ENCODE results near the gene CCDC188. TPM values are rescaled to one million over a fixed set of nuclear protein-coding genes. Genes with fewer than 3 reads are reported as not detected.

The CCDC188 gene
- total RNA-seq, 2 experiments from 2014 or later = not detected

DNA sequence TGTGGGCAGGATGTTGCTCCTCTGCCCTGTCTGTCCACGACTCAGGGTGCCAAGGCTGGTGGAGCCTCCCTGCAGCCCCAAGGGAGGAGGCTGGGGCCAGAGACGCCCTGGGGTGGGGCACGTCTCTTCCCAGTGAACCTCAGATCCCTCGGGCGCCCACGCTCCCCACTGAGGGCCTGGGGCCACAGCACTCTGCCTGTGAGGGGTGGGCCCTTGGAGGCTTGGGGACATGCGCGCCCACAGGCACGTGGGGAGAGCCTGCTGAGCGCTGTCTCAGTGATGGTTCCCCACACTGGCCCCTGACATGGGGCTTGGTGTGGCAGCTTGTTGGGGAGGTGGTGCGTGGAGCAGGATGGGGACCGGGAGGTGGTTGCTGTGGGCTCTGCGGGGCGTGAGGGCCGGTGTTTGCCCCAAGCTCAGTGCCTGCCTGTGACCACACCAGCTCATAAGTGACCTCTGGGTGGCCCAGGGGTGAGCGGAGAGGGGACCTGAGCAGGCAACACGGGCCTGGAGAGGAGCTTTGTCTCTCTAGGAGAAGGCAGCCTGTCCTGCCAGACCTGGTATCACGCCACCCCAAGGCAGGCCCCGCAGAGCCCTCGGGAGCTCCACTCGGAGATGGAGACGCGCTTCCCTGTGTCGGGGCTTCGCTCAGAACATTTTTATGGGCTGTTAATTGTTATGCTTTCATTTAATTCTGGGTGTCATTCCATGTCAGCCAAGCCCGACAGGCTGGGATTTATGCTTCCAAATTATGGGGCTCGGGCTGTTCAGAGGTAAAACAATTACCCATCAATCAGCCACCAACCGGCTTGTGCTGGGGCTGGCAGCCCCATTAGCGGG, 27.4 kb upstream of the CCDC188 start:
- TF ChIP-seq, protein P1, sequence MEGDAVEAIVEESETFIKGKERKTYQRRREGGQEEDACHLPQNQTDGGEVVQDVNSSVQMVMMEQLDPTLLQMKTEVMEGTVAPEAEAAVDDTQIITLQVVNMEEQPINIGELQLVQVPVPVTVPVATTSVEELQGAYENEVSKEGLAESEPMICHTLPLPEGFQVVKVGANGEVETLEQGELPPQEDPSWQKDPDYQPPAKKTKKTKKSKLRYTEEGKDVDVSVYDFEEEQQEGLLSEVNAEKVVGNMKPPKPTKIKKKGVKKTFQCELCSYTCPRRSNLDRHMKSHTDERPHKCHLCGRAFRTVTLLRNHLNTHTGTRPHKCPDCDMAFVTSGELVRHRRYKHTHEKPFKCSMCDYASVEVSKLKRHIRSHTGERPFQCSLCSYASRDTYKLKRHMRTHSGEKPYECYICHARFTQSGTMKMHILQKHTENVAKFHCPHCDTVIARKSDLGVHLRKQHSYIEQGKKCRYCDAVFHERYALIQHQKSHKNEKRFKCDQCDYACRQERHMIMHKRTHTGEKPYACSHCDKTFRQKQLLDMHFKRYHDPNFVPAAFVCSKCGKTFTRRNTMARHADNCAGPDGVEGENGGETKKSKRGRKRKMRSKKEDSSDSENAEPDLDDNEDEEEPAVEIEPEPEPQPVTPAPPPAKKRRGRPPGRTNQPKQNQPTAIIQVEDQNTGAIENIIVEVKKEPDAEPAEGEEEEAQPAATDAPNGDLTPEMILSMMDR (IDR thresholded peaks at IDR 0.05) = no peak
- no peaks in the 10 kb centered on the region for H3K36me3 ChIP-seq (ENCODE audit: insufficient read depth, low read length)
- no peaks in the 10 kb centered on the region for H3K4me1 ChIP-seq (ENCODE audit: insufficient read depth, low read length)
- H3K4me3 ChIP-seq (ENCODE audit: low read length) = no peak overlapping the region
- H3K27ac ChIP-seq (ENCODE audit: low read depth in 1 of 2, low read length in 2 of 2) = no peak overlapping the region
- Mint-ChIP-seq H3K27me3 (no peaks in the 10 kb centered on the region), H3K4me1 (ENCODE audit: low read depth) (no peaks in the 10 kb centered on the region), H3K4me3 (no peak overlapping the region), H3K27ac (no peak overlapping the region), H3K9me3 (no peaks in the 10 kb centered on the region), H3K36me3 (ENCODE audit: low read depth) (no peaks in the 10 kb centered on the region)
- intact Hi-C loops (cut with DNase I, micrococcal nuclease) = no loop called here
- DNase-seq = no peak
- no peaks in the 10 kb centered on the region for H3K27me3 ChIP-seq (ENCODE audit: control insufficient read depth in 1 of 2, insufficient read depth in 2 of 2, low read length in 2 of 2)
- no peaks in the 10 kb centered on the region for H3K9me3 ChIP-seq (ENCODE audit: control insufficient read depth in 1 of 2, insufficient read depth in 1 of 2, low read length in 2 of 2)
- ChIA-PET POLR2A (no interaction called here), CTCF (no interaction called here)
- no peak for ATAC-seq (ENCODE audit: poor library complexity)

DNA sequence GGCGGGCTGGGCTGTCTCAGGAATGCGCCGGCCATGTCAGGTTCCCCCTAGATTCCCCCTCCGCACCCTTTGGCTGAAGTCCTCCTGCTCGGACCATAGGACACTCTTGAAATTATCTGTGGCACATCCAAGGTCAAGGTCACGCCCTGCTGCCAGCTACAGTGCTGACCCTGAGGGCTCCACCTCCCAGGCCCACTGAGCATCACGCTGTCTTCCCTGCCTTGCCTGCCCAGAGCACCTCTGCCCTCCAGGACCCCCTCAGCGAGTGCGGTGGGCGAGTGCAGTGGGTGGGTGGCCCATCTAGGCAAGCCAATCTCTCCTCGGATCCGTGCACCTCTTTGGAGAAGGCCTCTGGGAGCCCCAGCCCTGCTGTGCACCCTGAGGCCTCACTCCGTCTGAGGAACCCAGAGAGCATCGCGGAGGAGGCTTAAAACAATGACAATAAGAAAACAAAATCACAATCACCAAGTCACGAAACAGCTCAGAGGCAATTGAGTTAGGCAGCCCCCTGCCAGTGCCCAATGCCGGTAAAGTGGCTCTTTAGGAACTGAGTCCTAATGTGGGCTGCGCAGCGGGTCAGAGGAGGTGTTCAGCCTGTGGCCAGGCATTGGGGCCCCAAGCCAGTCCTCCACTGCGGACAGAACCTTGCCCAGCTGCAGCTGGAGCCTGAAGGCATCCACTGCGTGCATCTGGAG, 26.5 kb upstream of the CCDC188 start:
- H3K27me3 ChIP-seq (ENCODE audit: control insufficient read depth in 1 of 2, insufficient read depth in 2 of 2, low read length in 2 of 2) = no peaks in the 10 kb centered on the region
- Mint-ChIP-seq H3K27me3 (no peaks in the 10 kb centered on the region), H3K36me3 (ENCODE audit: low read depth) (no peaks in the 10 kb centered on the region), H3K27ac (no peak overlapping the region), H3K4me3 (no peak overlapping the region), H3K4me1 (ENCODE audit: low read depth) (no peaks in the 10 kb centered on the region), H3K9me3 (no peaks in the 10 kb centered on the region)
- ChIA-PET CTCF (no interaction called here), POLR2A (no interaction called here)
- H3K4me1 ChIP-seq (ENCODE audit: insufficient read depth, low read length) = no peaks in the 10 kb centered on the region
- H3K4me3 ChIP-seq (ENCODE audit: low read length) = no peak overlapping the region
- ATAC-seq (ENCODE audit: poor library complexity) (no peak), DNase-seq (no peak)
- H3K9me3 ChIP-seq (ENCODE audit: control insufficient read depth in 1 of 2, insufficient read depth in 1 of 2, low read length in 2 of 2) = no peaks in the 10 kb centered on the region
- intact Hi-C loops (cut with DNase I, micrococcal nuclease) = no loop called here
- H3K36me3 ChIP-seq (ENCODE audit: insufficient read depth, low read length) = no peaks in the 10 kb centered on the region
- TF ChIP-seq, protein P1 (IDR thresholded peaks at IDR 0.05) = no peak
- H3K27ac ChIP-seq (ENCODE audit: low read depth in 1 of 2, low read length in 2 of 2) = no peak overlapping the region

DNA sequence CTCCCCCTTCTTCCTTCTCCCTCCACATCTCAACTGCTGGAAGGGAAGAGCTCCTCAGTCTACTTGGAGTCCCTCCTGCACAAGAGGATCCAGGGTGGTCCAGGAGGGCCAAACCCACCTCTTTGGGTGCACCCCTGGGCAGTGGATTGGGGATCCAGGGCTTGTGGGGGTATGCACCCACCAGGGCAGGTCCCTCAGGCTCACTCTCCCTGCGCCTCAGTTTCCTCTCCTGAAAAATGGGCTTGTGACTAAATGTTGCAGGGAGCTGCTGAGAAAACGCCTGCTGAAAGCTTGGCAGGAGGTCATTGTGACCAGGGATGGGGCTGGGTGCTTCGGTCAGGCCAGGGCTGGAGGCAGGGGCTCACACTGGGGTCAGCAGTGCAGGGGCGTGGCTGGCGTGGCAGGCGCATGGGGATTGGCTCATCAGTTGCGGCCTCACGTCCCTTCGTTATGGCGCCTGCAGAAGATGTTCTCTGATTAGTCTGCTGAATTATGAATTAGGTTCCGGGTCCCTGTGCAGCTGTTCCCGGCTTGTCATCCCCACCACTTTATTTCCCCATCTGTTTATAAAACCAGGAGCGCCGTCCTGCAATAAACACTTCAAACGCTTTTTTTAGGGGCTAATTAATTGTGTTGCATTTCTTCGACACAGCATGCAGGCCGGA, 25.7 kb upstream of the CCDC188 start:
- H3K36me3 Mint-ChIP-seq (ENCODE audit: low read depth) = no peaks in the 10 kb centered on the region
- DNase-seq (no peak), ATAC-seq (ENCODE audit: poor library complexity) (no peak)
- no peaks in the 10 kb centered on the region for H3K4me1 Mint-ChIP-seq (ENCODE audit: low read depth)
- no peaks in the 10 kb centered on the region for H3K27me3 Mint-ChIP-seq
- ChIA-PET CTCF (no interaction called here), POLR2A (no interaction called here)
- no peak overlapping the region for H3K27ac Mint-ChIP-seq
- H3K27ac ChIP-seq (ENCODE audit: low read depth in 1 of 2, low read length in 2 of 2) = no peak overlapping the region
- H3K9me3 Mint-ChIP-seq = no peaks in the 10 kb centered on the region
- intact Hi-C loops (cut with DNase I, micrococcal nuclease) = no loop called here
- TF ChIP-seq, protein P1 (IDR thresholded peaks at IDR 0.05) = no peak
- H3K9me3 ChIP-seq (ENCODE audit: control insufficient read depth in 1 of 2, insufficient read depth in 1 of 2, low read length in 2 of 2) = no peaks in the 10 kb centered on the region
- H3K4me3 Mint-ChIP-seq = no peak overlapping the region
- no peaks in the 10 kb centered on the region for H3K36me3 ChIP-seq (ENCODE audit: insufficient read depth, low read length)
- H3K27me3 ChIP-seq (ENCODE audit: control insufficient read depth in 1 of 2, insufficient read depth in 2 of 2, low read length in 2 of 2) = no peaks in the 10 kb centered on the region
- no peak overlapping the region for H3K4me3 ChIP-seq (ENCODE audit: low read length)
- H3K4me1 ChIP-seq (ENCODE audit: insufficient read depth, low read length) = no peaks in the 10 kb centered on the region

Measured in CD4-positive, alpha-beta T cell (primary cell).